Left renal cortex interstitium (tissue), 4 donors: ENCODE data around the gene ODAD3. TPM values are rescaled to one million over a fixed set of nuclear protein-coding genes. Genes with fewer than 3 reads are reported as not detected.
"Not testable (repeated sequence)": the region's sequence is repeated elsewhere in the genome, so short reads cannot be mapped to it uniquely, and the experiment has no call there.

Source experiments
- DNase-seq, 4 donors: peaks; one replicate each; pipeline ENCODE4 v3.0.0-alpha.2; 2013; ENCODE audit warnings: low read depth in 4 of 4, low spot score in 2 of 4, missing footprints in 1 of 4
- polyA plus RNA-seq, 4 donors: library from polyadenylated mRNA; unstranded; fragments of 120-200 nt; gene quantifications; one replicate each; pipeline ENCODE4 v1.2.1, GENCODE V29; 2013; ENCODE audit not compliant: insufficient read length in 4 of 4

ODAD3 gene
- polyA plus RNA-seq, 4 donors: 1.7 to 2.3 (median 2.1) TPM

- no peak for DNase-seq
Measured at GRCh38 chr19:11461453-11461852, 26.5 kb upstream of the ODAD3 start.

- no peak for DNase-seq
Measured at GRCh38 chr19:11460207-11460606, 25.3 kb upstream of the ODAD3 start.

GRCh38 chr19:11458912-11459311 lies 24.0 kb upstream of the ODAD3 start:
- DNase-seq: not testable (repeated sequence)

- no peak for DNase-seq
Measured at GRCh38 chr19:11458236-11458900, 23.4 kb upstream of the ODAD3 start.

- DNase-seq: no peak
Measured at GRCh38 chr19:11457831-11458230, 22.9 kb upstream of the ODAD3 start.

- no peak for DNase-seq
Measured at GRCh38 chr19:11457115-11457514, 22.2 kb upstream of the ODAD3 start.

- no peak for DNase-seq
Measured at GRCh38 chr19:11456659-11457058, 21.7 kb upstream of the ODAD3 start.

GRCh38 chr19:11455233-11455554 lies 20.3 kb upstream of the ODAD3 start:
- DNase-seq: not testable (repeated sequence)

GRCh38 chr19:11453468-11454341 lies 18.8 kb upstream of the ODAD3 start:
- DNase-seq: no peak

- no peak for DNase-seq
Measured at GRCh38 chr19:11452620-11453310, 17.8 kb upstream of the ODAD3 start.

GRCh38 chr19:11451871-11452619 lies 17.1 kb upstream of the ODAD3 start:
- DNase-seq: no peak

GRCh38 chr19:11451327-11451870 lies 16.5 kb upstream of the ODAD3 start:
- DNase-seq: no peak

- no peak for DNase-seq
Measured at GRCh38 chr19:11450570-11451326, 15.8 kb upstream of the ODAD3 start.

- DNase-seq: no peak
Measured at GRCh38 chr19:11448923-11449554, 14.1 kb upstream of the ODAD3 start.

GRCh38 chr19:11448410-11448809 lies 13.5 kb upstream of the ODAD3 start:
- no peak for DNase-seq

GRCh38 chr19:11447347-11448262 lies 12.7 kb upstream of the ODAD3 start:
- no peak for DNase-seq

- DNase-seq: no peak
Measured at GRCh38 chr19:11446652-11447301, 11.9 kb upstream of the ODAD3 start.

- DNase-seq: no peak
Measured at GRCh38 chr19:11446271-11446651, 11.3 kb upstream of the ODAD3 start.
